ENCODE measurements around the gene SV2C.

DNA sequence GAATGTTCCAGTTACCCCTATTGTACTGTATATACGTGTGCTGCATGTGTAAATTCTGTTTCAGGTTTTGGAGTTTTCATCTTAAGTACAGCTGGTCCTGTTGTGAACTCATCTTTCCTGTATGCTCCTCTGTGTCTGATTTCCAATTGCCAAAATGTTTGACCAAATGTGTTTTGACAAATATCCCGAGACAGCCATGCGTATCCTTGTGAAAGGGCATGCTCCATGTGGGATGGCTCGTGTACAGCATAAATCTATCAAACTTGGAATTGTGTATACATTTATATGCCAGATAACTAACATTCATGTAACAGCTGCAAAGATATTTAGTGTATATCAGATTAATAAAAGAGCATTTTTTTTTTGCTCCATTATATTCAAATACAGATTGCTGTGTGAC is 250.4 kb downstream of the SV2C start:
- no peak for TF ChIP-seq EZH2 (IDR thresholded peaks at IDR 0.05; ENCODE audit: low read length)
- TF ChIP-seq, protein P1, sequence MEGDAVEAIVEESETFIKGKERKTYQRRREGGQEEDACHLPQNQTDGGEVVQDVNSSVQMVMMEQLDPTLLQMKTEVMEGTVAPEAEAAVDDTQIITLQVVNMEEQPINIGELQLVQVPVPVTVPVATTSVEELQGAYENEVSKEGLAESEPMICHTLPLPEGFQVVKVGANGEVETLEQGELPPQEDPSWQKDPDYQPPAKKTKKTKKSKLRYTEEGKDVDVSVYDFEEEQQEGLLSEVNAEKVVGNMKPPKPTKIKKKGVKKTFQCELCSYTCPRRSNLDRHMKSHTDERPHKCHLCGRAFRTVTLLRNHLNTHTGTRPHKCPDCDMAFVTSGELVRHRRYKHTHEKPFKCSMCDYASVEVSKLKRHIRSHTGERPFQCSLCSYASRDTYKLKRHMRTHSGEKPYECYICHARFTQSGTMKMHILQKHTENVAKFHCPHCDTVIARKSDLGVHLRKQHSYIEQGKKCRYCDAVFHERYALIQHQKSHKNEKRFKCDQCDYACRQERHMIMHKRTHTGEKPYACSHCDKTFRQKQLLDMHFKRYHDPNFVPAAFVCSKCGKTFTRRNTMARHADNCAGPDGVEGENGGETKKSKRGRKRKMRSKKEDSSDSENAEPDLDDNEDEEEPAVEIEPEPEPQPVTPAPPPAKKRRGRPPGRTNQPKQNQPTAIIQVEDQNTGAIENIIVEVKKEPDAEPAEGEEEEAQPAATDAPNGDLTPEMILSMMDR (optimal IDR thresholded peaks at IDR 0.05 in 1 of 3, IDR thresholded peaks at IDR 0.05 in 1 of 3, conservative IDR thresholded peaks at IDR 0.05 in 1 of 3; ENCODE audit: extremely low read depth in 1 of 3, insufficient read depth in 2 of 3, low read length in 3 of 3), result no peak

Measured in keratinocyte (primary cell).